NOMO-1 treated with dmso at 0.1 percent for 144 hours (cell line): Measurements from ENCODE around the gene SPAG6.
"Not testable (repeated sequence)": the region's sequence is repeated elsewhere in the genome, so short reads cannot be mapped to it uniquely, and the experiment has no call there.

Experiments
- DNase-seq: peaks from one replicate; lab custom pipeline; 2025; ENCODE audit not compliant: unreplicated experiment; lab: John Stamatoyannopoulos, UW

SPAG6 gene

GRCh38 chr10:22341190-22341925 lies 3.9 kb upstream of the SPAG6 start:
- no peak for DNase-seq

GRCh38 chr10:22341926-22342196 lies 3.4 kb upstream of the SPAG6 start:
- no peak for DNase-seq

GRCh38 chr10:22342421-22342820 lies 2.9 kb upstream of the SPAG6 start:
- no peak for DNase-seq

GRCh38 chr10:22343731-22344130 lies 1.6 kb upstream of the SPAG6 start:
- DNase-seq: no peak

GRCh38 chr10:22344249-22344648 lies 1.0 kb upstream of the SPAG6 start:
- no peak for DNase-seq

GRCh38 chr10:22344781-22345300 lies 455 bp upstream of the SPAG6 start:
- DNase-seq: no peak

- no peak for DNase-seq
Observed at GRCh38 chr10:22346096-22346661, 883 bp downstream of the SPAG6 start.

- DNase-seq: no peak
Observed at GRCh38 chr10:22349755-22350154, 4.5 kb downstream of the SPAG6 start.

- no peak for DNase-seq
Observed at GRCh38 chr10:22351131-22351703, 5.9 kb downstream of the SPAG6 start.

GRCh38 chr10:22356324-22356873 lies 11.1 kb downstream of the SPAG6 start:
- DNase-seq: no peak

GRCh38 chr10:22357770-22358169 lies 12.5 kb downstream of the SPAG6 start:
- DNase-seq: not testable (repeated sequence)

GRCh38 chr10:22363305-22363704 lies 18.0 kb downstream of the SPAG6 start:
- DNase-seq: no peak

GRCh38 chr10:22364407-22365140 lies 19.3 kb downstream of the SPAG6 start:
- no peak for DNase-seq

- DNase-seq: peak; percentile 61
Observed at GRCh38 chr10:22365233-22365632, 19.9 kb downstream of the SPAG6 start.

- no peak for DNase-seq
Observed at GRCh38 chr10:22365644-22366434, 20.5 kb downstream of the SPAG6 start.

GRCh38 chr10:22366435-22366703 lies 21.1 kb downstream of the SPAG6 start:
- DNase-seq: no peak

- DNase-seq: no peak
Observed at GRCh38 chr10:22366771-22367170, 21.5 kb downstream of the SPAG6 start.

- DNase-seq: no peak
Observed at GRCh38 chr10:22367471-22367870, 22.2 kb downstream of the SPAG6 start.

- no peak for DNase-seq
Observed at GRCh38 chr10:22368402-22368801, 23.1 kb downstream of the SPAG6 start.

- DNase-seq: no peak
Observed at GRCh38 chr10:22368981-22369380, 23.7 kb downstream of the SPAG6 start.

GRCh38 chr10:22369434-22370072 lies 24.3 kb downstream of the SPAG6 start:
- peak; percentile 71 for DNase-seq
